IMR-90 (cell line): ENCODE measurements around the gene SAMD5. TPM values are rescaled to one million over a fixed set of nuclear protein-coding genes. Genes with fewer than 3 reads are reported as not detected.
A peak's percentile ranks its signal among the peaks of the same experiment; 100 is the strongest.

Source experiments
- ATAC-seq: fragments of 200-7000 bp; cut with Tn5 transposase; 2 replicates; pipeline ENCODE4 v1.9.1; 2020; ENCODE audit warnings: low read depth, mild to moderate bottlenecking, moderate library complexity
- BruUV-seq: library from RNA; stranded (reverse); fragments of 400-500 nt; replicated peaks from 2 replicates; lab custom pipeline; 2021; lab: Mats Ljungman, UMichigan
- CTCF ChIA-PET: fragments of 300-600 bp; formaldehyde crosslinking; extraction: SDS; loops from one replicate; lab custom pipeline; 2021; ENCODE audit warnings: antibody characterized with exemption; lab: Yijun Ruan, JAX
- POLR2A ChIA-PET: fragments of 300-600 bp; sonication (Branson Sonifier 250); formaldehyde crosslinking; loops from one replicate; lab custom pipeline; 2022; ENCODE audit warnings: antibody characterized with exemption; ENCODE audit not compliant: unreplicated experiment; lab: Charles Lee
- DNase-seq: peaks from one replicate; pipeline ENCODE4 v3.0.0; 2013
- H2AFZ ChIP-seq: replicated peaks from 2 replicates; pipeline ENCODE3; 2013; ENCODE audit warnings: low read length, mild to moderate bottlenecking; ENCODE audit not compliant: poor library complexity
- H2AK5ac ChIP-seq: 2 replicates; pipeline ENCODE4 v1.6.1; 2013; ENCODE audit warnings: low read depth, low read length, inconsistent platforms
- H2AK9ac ChIP-seq: replicated peaks from 2 replicates; pipeline ENCODE3; 2013; ENCODE audit warnings: mild to moderate bottlenecking, low read depth, low read length, moderate library complexity; ENCODE audit not compliant: poor library complexity
- H2BK120ac ChIP-seq: 2 replicates; pipeline ENCODE4 v1.6.1; 2013; ENCODE audit warnings: low read depth, low read length, inconsistent platforms
- H2BK15ac ChIP-seq: 3 replicates; pipeline ENCODE4 v1.6.1; 2013; ENCODE audit warnings: low read depth, low read length, inconsistent platforms
- H2BK20ac ChIP-seq: 2 replicates; pipeline ENCODE4 v1.6.1; 2013; ENCODE audit warnings: low read depth, mild to moderate bottlenecking, inconsistent platforms, low read length, moderate library complexity
- H2BK5ac ChIP-seq: 2 replicates; pipeline ENCODE4 v1.6.1; 2013; ENCODE audit warnings: mild to moderate bottlenecking, low read depth, low read length, inconsistent platforms; ENCODE audit not compliant: poor library complexity, severe bottlenecking
- H3K14ac ChIP-seq: replicated peaks from 2 replicates; pipeline ENCODE4 v1.6.1; 2013; ENCODE audit warnings: low read depth, low read length, inconsistent platforms
- H3K18ac ChIP-seq: 2 replicates; pipeline ENCODE4 v1.6.1; 2013; ENCODE audit warnings: low read depth, low read length, control low read depth
- H3K23ac ChIP-seq: 2 replicates; pipeline ENCODE4 v1.6.1; 2013; ENCODE audit warnings: low read depth, low read length, inconsistent platforms
- H3K27ac ChIP-seq: 2 replicates; pipeline ENCODE4 v1.5.1; 2013; ENCODE audit warnings: mild to moderate bottlenecking, control low read depth, low read length; ENCODE audit not compliant: insufficient read depth
- H3K27me3 ChIP-seq: 2 replicates; pipeline ENCODE4 v1.6.1; 2013; ENCODE audit warnings: low read length; ENCODE audit not compliant: control insufficient read depth, insufficient read depth
- H3K36me3 ChIP-seq: 2 replicates; pipeline ENCODE4 v1.6.1; 2013; ENCODE audit warnings: low read length, mixed read lengths; ENCODE audit not compliant: control insufficient read depth, insufficient read depth
- H3K4ac ChIP-seq: 2 replicates; pipeline ENCODE4 v1.6.1; 2013; ENCODE audit warnings: low read depth, low read length, inconsistent platforms
- H3K4me1 ChIP-seq: 2 replicates; pipeline ENCODE4 v1.6.1; 2013; ENCODE audit warnings: low read length, mixed read lengths; ENCODE audit not compliant: control insufficient read depth, insufficient read depth
- H3K4me2 ChIP-seq: 2 replicates; pipeline ENCODE4 v1.6.1; 2013; ENCODE audit warnings: low read depth, mild to moderate bottlenecking, control low read depth, low read length, moderate library complexity
- H3K4me3 ChIP-seq: 2 replicates; pipeline ENCODE4 v1.5.1; 2013; ENCODE audit warnings: low read depth, mild to moderate bottlenecking, control low read depth, low read length, moderate library complexity; ENCODE audit not compliant: insufficient read depth
- H3K56ac ChIP-seq: 2 replicates; pipeline ENCODE4 v1.6.1; 2013; ENCODE audit warnings: low read length, inconsistent platforms; ENCODE audit not compliant: insufficient read depth; ENCODE audit errors: extremely low read depth
- H3K79me1 ChIP-seq, 2 experiments: 2 replicates each; pipeline ENCODE4 v1.6.1; 2013; ENCODE audit warnings: low read length in 2 of 2, inconsistent platforms in 1 of 2, low read depth in 1 of 2
- H3K9ac ChIP-seq: 2 replicates; pipeline ENCODE4 v1.6.1; 2013; ENCODE audit warnings: low read depth, low read length, control low read depth
- H3K9me1 ChIP-seq: 2 replicates; pipeline ENCODE4 v1.6.1; 2013; ENCODE audit warnings: low read length, inconsistent platforms; ENCODE audit not compliant: insufficient read depth
- H3K9me3 ChIP-seq: 2 replicates; pipeline ENCODE4 v1.6.1; 2013; ENCODE audit warnings: low read length; ENCODE audit not compliant: control insufficient read depth, insufficient read depth
- H4K20me1 ChIP-seq: 2 replicates; pipeline ENCODE4 v1.6.1; 2013; ENCODE audit warnings: low read length, inconsistent platforms; ENCODE audit not compliant: insufficient read depth
- H4K5ac ChIP-seq: 2 replicates; pipeline ENCODE4 v1.6.1; 2013; ENCODE audit warnings: mild to moderate bottlenecking, low read depth, low read length, control low read depth
- H4K8ac ChIP-seq, 2 experiments: 2 replicates each; pipeline ENCODE4 v1.6.1; 2013; ENCODE audit warnings: low read depth in 2 of 2, low read length in 2 of 2, control low read depth in 1 of 2, inconsistent platforms in 1 of 2
- H4K91ac ChIP-seq: 2 replicates; pipeline ENCODE4 v1.6.1; 2013; ENCODE audit warnings: low read depth, low read length, inconsistent platforms; ENCODE audit not compliant: insufficient read depth
- CHD1 ChIP-seq: IDR thresholded peaks from 2 replicates; pipeline ENCODE4 v1.6.1; 2012; ENCODE audit warnings: low read depth, low read length, improper control_type of control experiment
- MAFK ChIP-seq: IDR thresholded peaks from 2 replicates; pipeline ENCODE4 v1.6.1; 2012; ENCODE audit warnings: low read depth, low read length, improper control_type of control experiment
- MAZ ChIP-seq: IDR thresholded peaks from 2 replicates; pipeline ENCODE4 v1.6.1; 2012; ENCODE audit warnings: low read depth, mild to moderate bottlenecking, low read length, improper control_type of control experiment, moderate library complexity, borderline replicate concordance
- NFE2L2 ChIP-seq: fragments of 150-350 bp; IDR thresholded peaks from 2 replicates; pipeline ENCODE4 v1.6.1; 2016; ENCODE audit warnings: low read depth, mild to moderate bottlenecking, low read length
- POLR2A ChIP-seq: IDR thresholded peaks from 2 replicates; pipeline ENCODE4 v1.6.1; 2012; ENCODE audit warnings: mild to moderate bottlenecking, low read depth, low read length
- RCOR1 ChIP-seq: IDR thresholded peaks from 2 replicates; pipeline ENCODE4 v1.6.1; 2012; ENCODE audit warnings: mild to moderate bottlenecking, low read length, improper control_type of control experiment; ENCODE audit not compliant: insufficient replicate concordance
- RFX5 ChIP-seq: IDR thresholded peaks from 2 replicates; pipeline ENCODE4 v1.8.0; 2012; ENCODE audit warnings: low read depth, mild to moderate bottlenecking, low read length, moderate library complexity
- SMC3 ChIP-seq: fragments of 150-350 bp; IDR thresholded peaks from 2 replicates; pipeline ENCODE4 v1.6.1; 2016; ENCODE audit warnings: low read depth, mild to moderate bottlenecking, antibody characterized with exemption, low read length, moderate library complexity
- WGBS, 2 experiments: methylation state at CpG; one replicate each; pipeline versions ENCODE4 v1.1.5 to v1.1.7; 2013; ENCODE audit warnings: missing lambda C conversion rate in 2 of 2; ENCODE audit not compliant: insufficient read length in 1 of 2; ENCODE audit errors: extremely low coverage in 2 of 2; 5-methylcytosine and 5-hydroxymethylcytosine counted together
- dilution Hi-C: fragments of 300-500 bp; cut with HindIII; formaldehyde crosslinking; loops from one replicate; pipeline ENCODE4 v1.14.3; 2018; ENCODE audit warnings: low sequenced_read_pairs; ENCODE audit not compliant: unreplicated experiment
- in situ Hi-C: fragments of 300-500 bp; cut with MboI; formaldehyde crosslinking; loops from 3 replicates; pipeline ENCODE4 v1.14.3; 2019; ENCODE audit warnings: low sequenced_read_pairs, inconsistent platforms, mixed read lengths
- intact Hi-C: fragments of 100-400 bp; cut with micrococcal nuclease; formaldehyde crosslinking; loops from 2 replicates; pipeline ENCODE4 v1.10.0; 2022
- polyA plus RNA-seq, 3 experiments: library from polyadenylated mRNA; depleted of rRNA; stranded (reverse); fragments of >200 nt; gene quantifications; 2 replicates each; pipeline ENCODE4 v1.2.3, GENCODE V29; 2012; ENCODE audit warnings: low replicate concordance in 1 of 3
- total RNA-seq: library from RNA; depleted of rRNA; stranded (reverse); fragments of >200 nt; gene quantifications from 2 replicates; pipeline ENCODE4 v1.2.3, GENCODE V29; 2012
- TF ChIP-seq, protein P1 (sequence below): conservative IDR thresholded peaks from 2 replicates; pipeline ENCODE4 v1.5.1; 2012; ENCODE audit warnings: mild to moderate bottlenecking, low read depth, low read length, improper control_type of control experiment
- TF ChIP-seq, protein P2 (sequence below): fragments of 150-350 bp; IDR thresholded peaks from 2 replicates; pipeline ENCODE4 v1.6.1; 2016; ENCODE audit warnings: low read depth, mild to moderate bottlenecking, low read length, moderate library complexity, borderline replicate concordance
- TF ChIP-seq, protein P3 (sequence below): fragments of 150-350 bp; IDR thresholded peaks from 2 replicates; pipeline ENCODE4 v1.6.1; 2017; ENCODE audit warnings: mild to moderate bottlenecking, antibody characterized with exemption, low read length, low read depth

Gene SAMD5
- total and polyA plus RNA-seq, 2 of the 4 experiments (the other 2 are of a cell fraction), result 1.0 to 1.6 TPM

DNA sequence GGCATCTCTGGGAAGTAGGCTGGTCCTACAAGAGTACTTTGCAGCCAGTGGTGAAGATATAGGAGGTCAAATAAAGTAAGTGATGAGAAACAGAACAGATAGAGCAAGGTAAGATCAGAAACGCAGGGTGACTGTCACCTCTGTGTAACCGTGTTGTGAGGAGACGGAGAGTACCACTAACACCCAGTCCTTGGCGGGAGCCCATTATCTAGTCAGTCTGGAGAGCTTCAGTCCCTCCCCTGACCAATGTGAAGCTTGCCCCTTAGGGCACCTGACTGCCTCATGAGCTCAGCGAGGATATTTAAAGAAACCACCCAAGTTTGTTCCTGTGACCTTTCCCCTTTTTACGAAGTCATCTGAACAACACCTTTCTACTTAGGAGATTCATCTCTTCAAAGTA lies 110.0 kb downstream of the SAMD5 start:
- 0 out of 3 replicates have a peak overlapping the region, but pooled peaks have one; percentile 7 for H2BK15ac ChIP-seq
- dilution Hi-C loops (no loop called here), intact Hi-C loops (no loop called here), in situ Hi-C loops (no loop called here)
- no peak overlapping the region for H3K56ac ChIP-seq
- no TSS peak for BruUV-seq
- no peak overlapping the region for H3K23ac ChIP-seq
- peak overlapping the region; percentile 36; the same call in 1 of the 2 replicates for H2AK5ac ChIP-seq
- peak overlapping the region; percentile 54; the same call in 1 of the 2 replicates for H3K18ac ChIP-seq
- TF ChIP-seq, protein P1, sequence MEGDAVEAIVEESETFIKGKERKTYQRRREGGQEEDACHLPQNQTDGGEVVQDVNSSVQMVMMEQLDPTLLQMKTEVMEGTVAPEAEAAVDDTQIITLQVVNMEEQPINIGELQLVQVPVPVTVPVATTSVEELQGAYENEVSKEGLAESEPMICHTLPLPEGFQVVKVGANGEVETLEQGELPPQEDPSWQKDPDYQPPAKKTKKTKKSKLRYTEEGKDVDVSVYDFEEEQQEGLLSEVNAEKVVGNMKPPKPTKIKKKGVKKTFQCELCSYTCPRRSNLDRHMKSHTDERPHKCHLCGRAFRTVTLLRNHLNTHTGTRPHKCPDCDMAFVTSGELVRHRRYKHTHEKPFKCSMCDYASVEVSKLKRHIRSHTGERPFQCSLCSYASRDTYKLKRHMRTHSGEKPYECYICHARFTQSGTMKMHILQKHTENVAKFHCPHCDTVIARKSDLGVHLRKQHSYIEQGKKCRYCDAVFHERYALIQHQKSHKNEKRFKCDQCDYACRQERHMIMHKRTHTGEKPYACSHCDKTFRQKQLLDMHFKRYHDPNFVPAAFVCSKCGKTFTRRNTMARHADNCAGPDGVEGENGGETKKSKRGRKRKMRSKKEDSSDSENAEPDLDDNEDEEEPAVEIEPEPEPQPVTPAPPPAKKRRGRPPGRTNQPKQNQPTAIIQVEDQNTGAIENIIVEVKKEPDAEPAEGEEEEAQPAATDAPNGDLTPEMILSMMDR, result no peak
- TF ChIP-seq, protein P2, sequence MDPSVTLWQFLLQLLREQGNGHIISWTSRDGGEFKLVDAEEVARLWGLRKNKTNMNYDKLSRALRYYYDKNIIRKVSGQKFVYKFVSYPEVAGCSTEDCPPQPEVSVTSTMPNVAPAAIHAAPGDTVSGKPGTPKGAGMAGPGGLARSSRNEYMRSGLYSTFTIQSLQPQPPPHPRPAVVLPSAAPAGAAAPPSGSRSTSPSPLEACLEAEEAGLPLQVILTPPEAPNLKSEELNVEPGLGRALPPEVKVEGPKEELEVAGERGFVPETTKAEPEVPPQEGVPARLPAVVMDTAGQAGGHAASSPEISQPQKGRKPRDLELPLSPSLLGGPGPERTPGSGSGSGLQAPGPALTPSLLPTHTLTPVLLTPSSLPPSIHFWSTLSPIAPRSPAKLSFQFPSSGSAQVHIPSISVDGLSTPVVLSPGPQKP, result no peak
- TF ChIP-seq CHD1, result no peak
- no peak for TF ChIP-seq RFX5
- TF ChIP-seq NFE2L2, result no peak
- no peak for TF ChIP-seq SMC3
- no peak for TF ChIP-seq RCOR1
- no peak for TF ChIP-seq MAFK
- no peak for TF ChIP-seq MAZ
- TF ChIP-seq POLR2A, result no peak
- TF ChIP-seq, protein P3, sequence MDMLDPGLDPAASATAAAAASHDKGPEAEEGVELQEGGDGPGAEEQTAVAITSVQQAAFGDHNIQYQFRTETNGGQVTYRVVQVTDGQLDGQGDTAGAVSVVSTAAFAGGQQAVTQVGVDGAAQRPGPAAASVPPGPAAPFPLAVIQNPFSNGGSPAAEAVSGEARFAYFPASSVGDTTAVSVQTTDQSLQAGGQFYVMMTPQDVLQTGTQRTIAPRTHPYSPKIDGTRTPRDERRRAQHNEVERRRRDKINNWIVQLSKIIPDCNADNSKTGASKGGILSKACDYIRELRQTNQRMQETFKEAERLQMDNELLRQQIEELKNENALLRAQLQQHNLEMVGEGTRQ, result no peak
- no peak overlapping the region for H2BK5ac ChIP-seq
- H4K91ac ChIP-seq, result no peak overlapping the region
- H3K27ac ChIP-seq, result no peak overlapping the region
- no peak overlapping the region for H3K4ac ChIP-seq
- H2AK9ac ChIP-seq, result no peak overlapping the region
- no peaks in the 10 kb centered on the region for H3K27me3 ChIP-seq
- no peak overlapping the region; the same call in 1 of the 2 replicates for H4K5ac ChIP-seq
- 100% methylated on average over 3 of the region's 6 CpGs; no CpG with 5 or more reads in 1 of the 2 experiments for WGBS, 2 experiments
- DNase-seq (no peak), ATAC-seq (no peak)
- no peak overlapping the region for H4K8ac ChIP-seq
- H2BK120ac ChIP-seq, result no peak overlapping the region
- no peak overlapping the region for H2AFZ ChIP-seq
- H3K9me1 ChIP-seq, result 0 out of 2 replicates have a peak, but pooled peaks cover 7% of the 10 kb centered on the region
- H3K4me2 ChIP-seq, result no peak overlapping the region
- CTCF ChIA-PET, result no interaction called here
- H3K79me1 ChIP-seq, result no peaks in the 10 kb centered on the region
- no peak overlapping the region for H3K9ac ChIP-seq
- no peaks in the 10 kb centered on the region for H3K36me3 ChIP-seq
- H3K14ac ChIP-seq, result no peak overlapping the region
- no peaks in the 10 kb centered on the region for H3K9me3 ChIP-seq
- no peak overlapping the region for H3K4me3 ChIP-seq
- no peak overlapping the region; the same call in 1 of the 2 replicates for H2BK20ac ChIP-seq
- POLR2A ChIA-PET, result no interaction called here
- H4K20me1 ChIP-seq, result no peaks in the 10 kb centered on the region
- H3K4me1 ChIP-seq, result peaks cover 13% of the 10 kb centered on the region
